GM12875 (cell line): Measurements from ENCODE around the gene S1PR4.
A peak's percentile ranks its signal among the peaks of the same experiment; 100 is the strongest.

Experiments used
- H3K4me3 ChIP-seq: one replicate; pipeline ENCODE4 v1.5.1; 2011; ENCODE audit warnings: low read depth, low read length, control low read depth
- CTCF ChIP-seq: IDR thresholded peaks from 2 replicates; pipeline ENCODE4 v1.5.1; 2011; ENCODE audit warnings: low read depth, mild to moderate bottlenecking, control low read depth, inconsistent platforms, low read length, moderate library complexity, borderline replicate concordance; ENCODE audit not compliant: insufficient read depth

S1PR4 gene

GRCh38 chr19:3178377-3178972, at the start of gene S1PR4:
TSS of gene S1PR4 (plus strand) at chr19:3178769. CDS start at chr19:3178793, 24 bp downstream.
- H3K4me3 ChIP-seq = peak within 1 kb of the TSS; percentile 97

GRCh38 chr19:3129112-3129511, 49.5 kb upstream of the S1PR4 start:
- no peak for TF ChIP-seq CTCF
- H3K4me3 ChIP-seq = no peak overlapping the region

More at GRCh38 chr19:3178377-3178972, at the start of gene S1PR4:
- peak; percentile 20; the same call in 1 of the 2 replicates for TF ChIP-seq CTCF

- no peak overlapping the region for H3K4me3 ChIP-seq
- no peak for TF ChIP-seq CTCF
Observed at GRCh38 chr19:3131168-3131567, 47.4 kb upstream of the S1PR4 start.

GRCh38 chr19:3132971-3133792, 45.4 kb upstream of the S1PR4 start:
- peak overlapping the region; percentile 1 for H3K4me3 ChIP-seq
- TF ChIP-seq CTCF = no peak

GRCh38 chr19:3133793-3134116, 44.8 kb upstream of the S1PR4 start:
- TF ChIP-seq CTCF = no peak
- no peak overlapping the region for H3K4me3 ChIP-seq

GRCh38 chr19:3135961-3136683, 42.4 kb upstream of the S1PR4 start, which contains the start of gene GNA15:
TSS of gene GNA15 (plus strand) at chr19:3136033. CDS start at chr19:3136451, 418 bp downstream.
- peak within 1 kb of the TSS; percentile 90 for H3K4me3 ChIP-seq
- TF ChIP-seq CTCF = no peak

GRCh38 chr19:3136684-3137055, 41.9 kb upstream of the S1PR4 start:
- H3K4me3 ChIP-seq = peak overlapping the region; percentile 90
- no peak for TF ChIP-seq CTCF
